Retinal pigment epithelial cell (primary cell): Measurements from ENCODE around the gene ZNF777.
"Not testable (repeated sequence)": the region's sequence is repeated elsewhere in the genome, so short reads cannot be mapped to it uniquely, and the experiment has no call there.

ENCODE experiments used
- DNase-seq: peaks from one replicate; pipeline ENCODE4 v3.0.0-alpha.2; 2010; ENCODE audit warnings: low read depth
- H3K4me3 ChIP-seq: 2 replicates; pipeline ENCODE4 v1.5.1; 2011; ENCODE audit warnings: mild to moderate bottlenecking, low read length, control low read depth, moderate library complexity
- CTCF ChIP-seq: conservative IDR thresholded peaks from 2 replicates; pipeline ENCODE4 v1.5.1; 2011; ENCODE audit warnings: low read depth, low read length, control low read depth, inconsistent platforms

The ZNF777 gene

GRCh38 chr7:149498811-149499210, 37.9 kb upstream of the ZNF777 start:
- no peak for DNase-seq
- TF ChIP-seq CTCF: no peak
- H3K4me3 ChIP-seq: no peak overlapping the region

- TF ChIP-seq CTCF: peak; percentile 50
- peak within 1 kb of the TSS; percentile 73 for H3K4me3 ChIP-seq
- DNase-seq: peak; percentile 34
These were observed 36.8 kb upstream of the ZNF777 start, which contains the start of gene ZNF746 for GRCh38 chr7:149497467-149498261. ZNF746 (minus strand) TSS chr7:149497809; CDS start chr7:149497536, 273 bp downstream.

GRCh38 chr7:149496642-149497391, 36.0 kb upstream of the ZNF777 start:
- DNase-seq: no peak
- H3K4me3 ChIP-seq: peak overlapping the region; percentile 73
- no peak for TF ChIP-seq CTCF

DNA sequence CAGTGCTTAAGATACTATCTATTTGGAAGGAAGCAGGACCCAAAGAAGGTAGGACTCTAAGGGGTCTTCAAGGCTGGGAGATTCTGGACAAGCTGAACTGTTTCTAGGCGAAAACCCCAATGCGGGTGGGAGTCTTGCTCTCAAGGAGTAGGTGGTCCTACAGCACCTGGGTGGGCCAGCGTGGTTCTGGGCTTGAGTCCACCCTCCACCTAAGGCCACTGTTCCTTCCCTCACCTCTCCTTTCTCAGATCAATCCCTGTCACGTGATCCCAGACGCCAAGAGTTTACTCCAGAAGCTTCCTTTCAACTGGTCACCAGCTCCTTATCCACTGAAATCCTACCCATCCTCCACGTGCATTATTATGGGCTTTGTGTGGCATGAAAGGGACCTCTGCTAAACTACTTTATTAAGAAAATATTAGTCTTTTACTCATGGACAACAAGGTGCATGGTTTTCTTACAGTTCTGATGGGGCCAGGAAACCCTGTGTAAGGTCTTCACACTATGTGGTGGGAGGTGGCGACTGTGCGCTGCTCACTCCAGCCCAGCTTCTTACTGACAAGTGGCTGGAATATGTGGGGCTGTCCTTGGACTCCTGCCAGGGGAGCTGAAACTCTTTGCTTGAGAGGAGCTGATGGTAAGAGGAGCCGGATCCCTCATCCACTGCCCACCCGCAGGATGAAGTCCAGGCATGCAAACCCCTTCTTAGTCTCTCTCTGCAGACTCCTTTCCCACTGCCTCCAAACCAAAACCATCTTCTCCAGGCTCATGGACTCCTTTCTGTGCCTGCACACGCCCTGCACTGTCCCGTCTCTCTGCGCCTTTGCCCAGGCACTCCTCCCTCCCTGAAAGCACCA, 35.2 kb upstream of the ZNF777 start:
- H3K4me3 ChIP-seq: peak overlapping the region; percentile 73
- peak; percentile 47 for DNase-seq
- TF ChIP-seq CTCF: no peak

DNA sequence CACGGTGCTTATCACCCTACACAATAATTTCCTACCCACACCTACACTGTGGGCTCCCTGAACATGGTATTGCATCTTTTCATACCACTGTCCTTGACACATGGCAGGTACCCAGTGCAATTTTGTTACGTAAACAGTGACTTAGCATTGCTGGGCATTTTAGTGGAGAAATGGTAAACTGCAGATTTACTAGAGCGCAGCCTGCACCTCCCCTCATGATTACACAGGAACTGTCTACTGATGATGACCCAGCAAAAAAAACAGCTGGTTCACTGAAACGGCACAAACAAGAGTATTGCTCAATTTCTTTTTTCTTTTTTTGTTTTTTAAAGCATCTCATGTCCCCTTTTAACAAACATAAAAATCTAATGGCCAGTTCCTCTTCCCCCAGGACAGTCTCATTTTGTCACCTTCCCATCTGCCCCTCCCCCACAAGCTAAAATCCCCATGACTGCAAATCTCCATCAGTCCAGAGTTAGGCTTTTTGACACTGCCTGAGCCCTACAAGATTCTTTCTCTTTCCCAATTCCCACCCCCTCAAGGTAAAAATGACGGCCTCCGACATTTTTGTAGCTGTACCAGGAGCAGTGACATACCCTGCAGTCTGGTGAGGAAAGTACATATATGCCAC, 34.0 kb upstream of the ZNF777 start:
- DNase-seq: no peak
- TF ChIP-seq CTCF: no peak
- no peak overlapping the region for H3K4me3 ChIP-seq

GRCh38 chr7:149493975-149494374, 33.1 kb upstream of the ZNF777 start:
- H3K4me3 ChIP-seq: not testable (repeated sequence)

DNA sequence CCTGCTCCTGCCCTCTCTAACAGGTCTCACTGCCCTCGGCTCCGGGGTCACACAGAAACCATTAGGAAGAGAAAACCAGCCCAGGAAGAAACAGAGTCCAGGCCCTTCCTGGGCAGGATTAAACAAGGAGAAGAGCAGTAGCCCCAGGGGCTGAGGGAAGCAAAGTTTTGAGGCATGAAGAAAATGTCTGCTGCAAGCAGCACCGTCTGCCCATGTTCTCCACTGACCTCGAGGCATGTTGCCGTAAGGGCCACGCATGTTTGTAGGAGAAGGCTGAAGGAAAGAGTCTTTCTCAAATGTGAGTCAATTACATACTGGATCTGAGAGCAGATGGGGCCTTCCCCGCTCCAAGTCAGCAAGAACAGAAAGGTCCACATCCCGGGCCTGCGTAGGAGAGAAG, 32.5 kb upstream of the ZNF777 start:
- H3K4me3 ChIP-seq: no peak overlapping the region
- DNase-seq: no peak

More at GRCh38 chr7:149493975-149494374, 33.1 kb upstream of the ZNF777 start:
- not testable (repeated sequence) for DNase-seq

More for the DNA sequence above, 32.5 kb upstream of the ZNF777 start:
- no peak for TF ChIP-seq CTCF
